ENCODE results near the gene TRAF3IP3.

TRAF3IP3 gene

DNA sequence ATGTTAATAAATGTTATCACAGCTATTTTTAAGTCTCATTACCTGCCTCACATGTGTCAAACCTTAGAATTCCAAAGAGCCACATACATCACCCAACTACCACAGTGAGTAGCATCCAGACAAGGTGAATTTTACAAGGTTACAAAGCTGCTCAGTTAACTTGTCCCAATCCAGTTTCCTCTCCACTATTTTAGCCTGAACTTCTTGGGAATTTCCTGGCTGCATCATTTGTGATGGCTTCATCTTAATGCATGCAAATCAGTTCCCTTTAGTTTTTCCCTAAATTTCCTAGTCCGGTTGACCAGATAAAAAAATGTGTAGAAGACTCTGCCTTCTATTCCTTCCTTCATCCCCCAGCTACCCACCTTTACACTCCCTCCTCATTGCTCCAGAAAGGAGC lies 597 bp upstream of the TRAF3IP3 start:
- Histone ChIP-seq H3K36me3 (ENCODE audit: control insufficient read depth, insufficient read depth, low read length) (no peaks in the 10 kb centered on the region), H3K4me3 (ENCODE audit: low read depth, low read length) (no peak overlapping the region), H3K9me3 (ENCODE audit: control insufficient read depth, insufficient read depth, low read length) (no peaks in the 10 kb centered on the region), H3K4me1 (ENCODE audit: control insufficient read depth, insufficient read depth, low read length) (no peaks in the 10 kb centered on the region), H3K27me3 (ENCODE audit: control insufficient read depth, insufficient read depth, low read length) (peaks cover 10% of the 10 kb centered on the region), H3K9ac (ENCODE audit: low read depth, low read length) (no peak overlapping the region)

DNA sequence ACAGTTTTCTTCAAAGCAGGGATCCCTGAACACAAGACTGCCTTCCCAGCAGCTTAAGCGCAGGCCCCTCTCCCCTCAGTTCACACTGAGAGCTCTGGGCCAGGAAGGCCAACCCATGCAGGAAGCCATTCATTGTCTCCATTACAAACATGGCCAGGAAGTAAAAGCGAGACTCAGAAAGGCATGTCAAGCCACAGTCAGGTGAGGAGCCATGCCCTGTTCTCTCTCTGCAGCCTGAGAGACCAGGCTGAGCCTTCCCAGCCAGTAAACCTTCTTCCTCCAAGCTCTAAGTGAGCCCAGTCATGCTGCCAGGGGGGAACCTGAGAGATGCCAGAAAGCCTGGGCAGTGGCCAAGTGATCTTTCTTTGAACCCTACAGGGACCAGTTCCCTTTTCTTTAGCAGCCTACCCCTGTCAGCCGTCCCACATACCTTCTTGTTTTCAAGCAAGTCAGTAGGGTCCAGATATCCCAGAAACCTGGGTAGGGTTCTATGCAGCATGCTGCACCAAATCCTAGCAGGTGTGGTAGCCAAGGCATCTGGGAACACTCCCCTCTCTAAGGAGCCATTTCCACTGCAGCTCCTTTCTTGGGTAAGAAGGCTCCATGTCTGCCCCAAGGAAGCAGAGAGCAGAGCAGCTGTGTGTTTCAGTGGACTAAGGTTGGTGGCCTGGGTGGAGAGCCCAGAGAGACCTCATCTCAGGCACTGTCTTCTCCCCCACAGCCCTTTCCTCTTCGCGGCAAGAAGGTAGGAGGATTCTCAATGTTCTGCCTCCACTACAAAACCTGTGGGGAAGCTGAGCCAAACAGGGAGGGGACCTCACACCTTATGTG lies 977 bp downstream of the TRAF3IP3 start:
- H3K4me3 ChIP-seq (ENCODE audit: low read depth, low read length) = no peak overlapping the region
- no peak overlapping the region for H3K9ac ChIP-seq (ENCODE audit: low read depth, low read length)
- H3K9me3 ChIP-seq (ENCODE audit: control insufficient read depth, insufficient read depth, low read length) = no peaks in the 10 kb centered on the region
- H3K36me3 ChIP-seq (ENCODE audit: control insufficient read depth, insufficient read depth, low read length) = no peaks in the 10 kb centered on the region
- no peaks in the 10 kb centered on the region for H3K4me1 ChIP-seq (ENCODE audit: control insufficient read depth, insufficient read depth, low read length)
- H3K27me3 ChIP-seq (ENCODE audit: control insufficient read depth, insufficient read depth, low read length) = peaks cover 10% of the 10 kb centered on the region

DNA sequence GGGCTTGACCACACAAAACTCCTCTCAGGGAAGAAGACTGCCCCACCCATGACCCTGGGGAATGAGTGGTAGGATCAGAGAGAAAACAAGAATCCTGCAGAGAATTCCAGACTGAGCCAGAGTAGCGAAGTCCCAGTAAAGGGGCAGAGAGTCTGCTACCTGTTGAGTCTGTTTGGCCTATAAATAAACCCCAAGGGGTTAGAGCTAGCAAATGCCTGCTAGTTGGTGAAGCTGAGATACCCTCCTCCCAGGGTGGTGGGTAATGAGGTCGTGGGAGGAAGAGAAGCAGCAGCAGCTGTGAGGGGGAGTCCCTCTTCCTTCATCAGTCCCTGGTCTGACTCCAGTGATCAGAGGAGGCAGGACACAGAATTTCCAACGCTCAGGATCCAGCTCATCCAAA lies 2.5 kb downstream of the TRAF3IP3 start:
- H3K36me3 ChIP-seq (ENCODE audit: control insufficient read depth, insufficient read depth, low read length) = no peaks in the 10 kb centered on the region
- H3K9me3 ChIP-seq (ENCODE audit: control insufficient read depth, insufficient read depth, low read length) = no peaks in the 10 kb centered on the region
- peaks cover 10% of the 10 kb centered on the region for H3K27me3 ChIP-seq (ENCODE audit: control insufficient read depth, insufficient read depth, low read length)
- H3K9ac ChIP-seq (ENCODE audit: low read depth, low read length) = no peak overlapping the region
- H3K4me1 ChIP-seq (ENCODE audit: control insufficient read depth, insufficient read depth, low read length) = no peaks in the 10 kb centered on the region
- H3K4me3 ChIP-seq (ENCODE audit: low read depth, low read length) = no peak overlapping the region

DNA sequence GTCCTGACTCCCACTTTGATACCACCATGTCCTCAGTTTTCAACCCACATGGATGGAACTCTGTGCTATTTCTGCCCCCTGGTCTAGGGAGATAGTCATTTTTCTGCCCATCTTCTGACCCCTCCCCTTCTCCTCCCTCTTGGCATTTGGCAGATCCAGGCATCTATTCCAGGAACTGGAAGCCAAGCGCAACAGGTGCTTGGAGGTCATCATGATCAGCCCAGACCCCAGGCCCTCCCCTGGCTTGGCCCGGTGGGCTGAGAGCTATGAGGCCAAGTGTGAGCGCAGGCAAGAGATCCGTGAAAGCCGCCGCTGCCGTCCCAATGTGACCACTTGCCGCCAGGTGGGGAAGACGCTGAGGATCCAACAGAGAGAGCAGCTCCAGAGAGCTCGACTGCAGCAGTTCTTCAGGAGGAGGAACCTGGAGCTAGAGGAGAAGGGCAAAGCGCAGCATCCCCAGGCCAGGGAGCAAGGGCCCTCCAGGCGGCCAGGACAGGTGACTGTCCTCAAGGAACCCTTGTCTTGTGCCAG lies 4.0 kb downstream of the TRAF3IP3 start:
- Histone ChIP-seq H3K36me3 (ENCODE audit: control insufficient read depth, insufficient read depth, low read length) (no peaks in the 10 kb centered on the region), H3K27me3 (ENCODE audit: control insufficient read depth, insufficient read depth, low read length) (peaks cover 10% of the 10 kb centered on the region), H3K9ac (ENCODE audit: low read depth, low read length) (no peak overlapping the region), H3K4me3 (ENCODE audit: low read depth, low read length) (no peak overlapping the region), H3K9me3 (ENCODE audit: control insufficient read depth, insufficient read depth, low read length) (no peaks in the 10 kb centered on the region), H3K4me1 (ENCODE audit: control insufficient read depth, insufficient read depth, low read length) (no peaks in the 10 kb centered on the region)

DNA sequence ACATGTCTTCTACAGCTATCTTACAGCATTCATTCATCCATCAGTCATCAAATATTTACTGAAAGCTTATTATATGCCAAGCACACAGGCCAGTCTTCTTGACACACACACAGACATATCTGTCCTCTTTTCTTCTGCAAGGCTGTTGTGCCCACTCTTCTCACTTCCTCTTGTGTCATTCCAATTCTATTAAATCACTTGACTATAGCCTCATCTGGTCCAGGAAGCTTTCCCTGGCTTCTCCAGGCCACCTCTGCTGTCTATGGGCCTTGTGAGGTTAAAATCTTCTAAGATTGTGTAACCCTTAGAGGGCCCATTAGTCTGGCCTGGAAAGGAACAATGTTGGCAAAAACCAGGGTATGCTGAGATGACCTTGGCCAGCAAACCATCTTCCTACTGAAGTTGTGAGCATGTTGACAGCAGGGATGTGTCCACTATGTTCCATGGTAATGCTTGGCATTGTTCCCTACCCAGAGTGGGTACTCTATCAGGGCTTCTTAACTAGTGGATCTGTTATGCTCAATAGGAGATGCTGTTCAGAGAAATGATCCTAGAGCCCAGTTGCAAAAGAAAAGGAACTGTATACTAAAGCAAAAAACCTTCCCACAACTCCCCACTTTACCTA lies 5.3 kb downstream of the TRAF3IP3 start:
- no peak overlapping the region for H3K4me3 ChIP-seq (ENCODE audit: low read depth, low read length)
- peaks cover 7% of the 10 kb centered on the region for H3K27me3 ChIP-seq (ENCODE audit: control insufficient read depth, insufficient read depth, low read length)
- H3K9me3 ChIP-seq (ENCODE audit: control insufficient read depth, insufficient read depth, low read length) = no peaks in the 10 kb centered on the region
- no peak overlapping the region for H3K9ac ChIP-seq (ENCODE audit: low read depth, low read length)
- H3K4me1 ChIP-seq (ENCODE audit: control insufficient read depth, insufficient read depth, low read length) = no peaks in the 10 kb centered on the region
- no peaks in the 10 kb centered on the region for H3K36me3 ChIP-seq (ENCODE audit: control insufficient read depth, insufficient read depth, low read length)

DNA sequence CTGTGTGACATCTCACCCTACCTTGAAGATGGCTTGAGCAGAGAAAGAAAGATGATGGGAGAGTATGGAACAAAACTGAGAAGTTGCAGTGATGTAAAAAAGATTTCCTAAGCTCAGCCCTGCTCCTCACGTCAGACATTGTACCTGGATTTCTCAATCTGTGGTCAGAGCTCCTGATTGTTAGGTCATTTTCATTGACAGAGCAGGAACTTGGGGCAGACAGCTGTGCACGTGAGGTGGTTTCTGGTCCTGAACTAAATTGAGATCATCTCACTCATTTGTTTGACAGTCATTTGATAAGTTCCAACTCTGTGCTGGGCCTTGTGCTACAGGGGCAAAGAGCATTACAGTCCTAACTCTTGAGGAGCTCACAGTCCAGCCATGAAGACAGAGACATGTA lies 10.2 kb downstream of the TRAF3IP3 start:
- Histone ChIP-seq H3K4me3 (ENCODE audit: low read depth, low read length) (no peak overlapping the region), H3K9me3 (ENCODE audit: control insufficient read depth, insufficient read depth, low read length) (no peaks in the 10 kb centered on the region), H3K27me3 (ENCODE audit: control insufficient read depth, insufficient read depth, low read length) (no peaks in the 10 kb centered on the region), H3K4me1 (ENCODE audit: control insufficient read depth, insufficient read depth, low read length) (no peaks in the 10 kb centered on the region), H3K9ac (ENCODE audit: low read depth, low read length) (no peak overlapping the region), H3K36me3 (ENCODE audit: control insufficient read depth, insufficient read depth, low read length) (no peaks in the 10 kb centered on the region)

DNA sequence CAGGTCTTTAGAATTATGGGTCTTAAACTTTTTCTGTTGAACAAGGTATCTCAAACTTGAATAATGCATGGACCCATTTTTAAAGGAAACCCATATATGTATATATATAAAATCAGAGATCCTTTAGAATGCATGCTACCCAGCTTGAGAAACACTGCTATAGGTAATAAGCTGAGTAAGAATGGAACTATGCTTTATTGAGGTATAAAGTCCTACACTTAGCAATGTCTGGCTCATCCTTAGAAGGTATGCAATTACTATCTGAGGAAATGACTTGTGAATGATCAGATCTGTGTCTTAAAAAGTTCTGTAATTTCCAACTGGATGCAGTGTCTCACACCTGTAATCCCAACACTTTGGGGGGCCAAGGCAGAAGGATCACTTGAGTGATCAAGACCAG lies 11.2 kb downstream of the TRAF3IP3 start:
- no peak overlapping the region for H3K4me3 ChIP-seq (ENCODE audit: low read depth, low read length)
- no peak overlapping the region for H3K9ac ChIP-seq (ENCODE audit: low read depth, low read length)
- no peaks in the 10 kb centered on the region for H3K36me3 ChIP-seq (ENCODE audit: control insufficient read depth, insufficient read depth, low read length)
- H3K9me3 ChIP-seq (ENCODE audit: control insufficient read depth, insufficient read depth, low read length) = no peaks in the 10 kb centered on the region
- no peaks in the 10 kb centered on the region for H3K27me3 ChIP-seq (ENCODE audit: control insufficient read depth, insufficient read depth, low read length)
- no peaks in the 10 kb centered on the region for H3K4me1 ChIP-seq (ENCODE audit: control insufficient read depth, insufficient read depth, low read length)

DNA sequence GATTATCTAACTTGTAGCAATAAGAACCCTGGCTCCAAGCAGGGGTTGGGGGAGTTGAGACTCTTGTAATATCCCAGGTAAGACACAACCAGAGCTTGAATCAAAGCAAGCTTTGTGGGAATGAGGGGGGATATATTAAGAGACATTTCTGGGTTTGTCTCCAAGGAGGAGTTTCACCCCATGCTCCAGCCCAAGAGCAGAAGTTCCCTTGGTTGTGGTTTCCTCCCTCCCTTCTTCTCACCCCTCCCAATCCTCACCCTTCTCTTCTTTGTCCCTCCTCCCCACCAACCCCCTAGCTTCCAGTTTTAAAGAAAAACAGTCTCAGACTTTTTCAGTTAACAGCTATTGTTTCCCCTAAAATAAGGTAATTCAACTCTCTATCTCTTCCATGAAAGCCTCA lies 11.9 kb downstream of the TRAF3IP3 start:
- no peak overlapping the region for H3K9ac ChIP-seq (ENCODE audit: low read depth, low read length)
- no peaks in the 10 kb centered on the region for H3K36me3 ChIP-seq (ENCODE audit: control insufficient read depth, insufficient read depth, low read length)

DNA sequence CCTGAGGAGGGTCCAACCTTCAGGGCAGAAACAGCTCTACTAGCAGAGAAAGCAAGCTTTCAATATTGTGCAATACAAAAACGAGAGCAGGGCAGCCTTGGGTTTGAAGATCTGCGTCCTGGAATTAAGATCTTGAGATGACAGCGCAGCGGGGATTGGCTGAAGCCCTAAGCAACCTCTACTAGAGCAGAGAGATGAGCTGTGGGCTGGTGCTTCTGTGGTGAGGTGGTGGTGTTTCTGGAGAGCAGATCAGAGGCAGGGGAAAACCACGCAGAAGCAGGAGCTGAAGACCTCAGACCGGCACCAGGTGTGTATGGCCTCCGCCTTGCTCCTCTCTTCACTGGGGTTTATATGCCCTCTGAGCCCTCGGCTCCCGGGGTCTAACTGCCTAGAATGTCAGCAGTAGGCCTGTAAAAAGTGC lies 12.5 kb downstream of the TRAF3IP3 start:
- Histone ChIP-seq H3K9me3 (ENCODE audit: control insufficient read depth, insufficient read depth, low read length) (no peaks in the 10 kb centered on the region), H3K4me1 (ENCODE audit: control insufficient read depth, insufficient read depth, low read length) (no peaks in the 10 kb centered on the region), H3K27me3 (ENCODE audit: control insufficient read depth, insufficient read depth, low read length) (no peaks in the 10 kb centered on the region), H3K9ac (ENCODE audit: low read depth, low read length) (no peak overlapping the region), H3K36me3 (ENCODE audit: control insufficient read depth, insufficient read depth, low read length) (no peaks in the 10 kb centered on the region), H3K4me3 (ENCODE audit: low read depth, low read length) (no peak overlapping the region)

More for the DNA sequence above, 11.9 kb downstream of the TRAF3IP3 start:
- Histone ChIP-seq H3K4me1 (ENCODE audit: control insufficient read depth, insufficient read depth, low read length) (no peaks in the 10 kb centered on the region), H3K4me3 (ENCODE audit: low read depth, low read length) (no peak overlapping the region), H3K27me3 (ENCODE audit: control insufficient read depth, insufficient read depth, low read length) (no peaks in the 10 kb centered on the region), H3K9me3 (ENCODE audit: control insufficient read depth, insufficient read depth, low read length) (no peaks in the 10 kb centered on the region)

DNA sequence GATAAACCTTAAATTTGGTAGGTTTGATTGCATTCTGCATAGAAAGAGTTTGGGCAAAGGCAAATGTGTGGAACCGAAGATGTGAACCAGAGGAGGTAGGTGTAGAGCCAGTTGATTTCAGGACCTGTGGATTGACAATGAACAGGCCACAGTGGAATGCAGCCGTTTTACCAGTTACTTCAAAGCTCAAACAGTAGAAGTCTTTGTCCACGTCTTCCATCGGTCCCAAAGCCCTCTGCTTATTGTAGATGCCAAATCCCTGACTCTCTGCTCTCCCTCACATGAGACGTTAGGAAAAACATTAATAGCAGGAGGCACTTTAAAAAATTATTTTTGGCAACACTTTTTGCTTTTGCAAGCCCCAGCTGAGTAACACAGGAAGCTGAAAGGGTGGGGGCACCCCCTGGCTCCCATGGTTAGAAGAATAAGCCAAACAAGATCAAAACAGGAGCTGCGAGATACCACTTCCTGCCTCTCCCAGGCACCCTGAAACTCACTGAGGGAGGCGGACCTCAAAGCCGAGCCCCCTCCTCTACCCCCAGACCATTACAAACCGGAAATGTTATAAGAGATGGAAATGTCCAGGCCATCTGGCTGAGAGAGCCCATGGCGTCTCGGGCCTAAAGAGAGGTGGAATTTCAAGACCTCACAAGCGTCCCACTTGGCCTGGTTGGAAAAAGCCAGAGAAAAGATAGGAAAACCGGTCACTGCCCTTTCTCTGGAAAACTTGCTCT lies 13.5 kb downstream of the TRAF3IP3 start:
- H3K9ac ChIP-seq (ENCODE audit: low read depth, low read length) = no peak overlapping the region
- no peaks in the 10 kb centered on the region for H3K4me1 ChIP-seq (ENCODE audit: control insufficient read depth, insufficient read depth, low read length)
- no peaks in the 10 kb centered on the region for H3K9me3 ChIP-seq (ENCODE audit: control insufficient read depth, insufficient read depth, low read length)
- no peak overlapping the region for H3K4me3 ChIP-seq (ENCODE audit: low read depth, low read length)
- peaks cover 3% of the 10 kb centered on the region for H3K27me3 ChIP-seq (ENCODE audit: control insufficient read depth, insufficient read depth, low read length)
- no peaks in the 10 kb centered on the region for H3K36me3 ChIP-seq (ENCODE audit: control insufficient read depth, insufficient read depth, low read length)

DNA sequence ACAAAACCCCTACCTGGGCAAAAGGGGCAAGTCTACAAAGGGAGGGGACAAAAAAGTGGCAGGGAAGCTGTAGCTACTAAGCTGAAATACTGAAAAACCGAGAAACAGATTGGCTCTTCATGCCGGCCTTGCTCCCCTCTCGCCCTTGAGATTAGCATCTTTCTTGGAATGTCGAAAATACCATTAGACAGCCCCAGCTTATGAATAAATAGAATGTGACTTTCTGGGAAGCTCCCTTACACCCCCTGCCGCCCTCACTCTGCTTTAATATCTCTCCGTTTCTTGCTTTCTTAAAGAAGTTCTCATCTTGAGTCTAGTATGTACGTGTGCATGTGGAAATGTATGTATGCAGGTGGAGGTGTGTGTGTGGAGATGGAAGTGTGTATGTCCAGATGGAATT lies 14.1 kb downstream of the TRAF3IP3 start:
- Histone ChIP-seq H3K4me3 (ENCODE audit: low read depth, low read length) (no peak overlapping the region), H3K27me3 (ENCODE audit: control insufficient read depth, insufficient read depth, low read length) (peaks cover 3% of the 10 kb centered on the region), H3K36me3 (ENCODE audit: control insufficient read depth, insufficient read depth, low read length) (no peaks in the 10 kb centered on the region), H3K9ac (ENCODE audit: low read depth, low read length) (no peak overlapping the region), H3K9me3 (ENCODE audit: control insufficient read depth, insufficient read depth, low read length) (no peaks in the 10 kb centered on the region), H3K4me1 (ENCODE audit: control insufficient read depth, insufficient read depth, low read length) (no peaks in the 10 kb centered on the region)

All from iPS-15b (cell line).